Measurements from ENCODE around the gene BBOX1. TPM values are rescaled to one million over a fixed set of nuclear protein-coding genes. Genes with fewer than 3 reads are reported as not detected.

BBOX1 gene
- total and polyA plus RNA-seq, 2 of the 4 experiments (the other 2 are of a cell fraction): not detected

GRCh38 chr11:27057091-27057780 is 16.6 kb downstream of the BBOX1 start:
- Histone ChIP-seq H3K79me1 (ENCODE audit: low read depth in 1 of 2, low read length in 2 of 2) (no peaks in the 10 kb centered on the region), H4K20me1 (ENCODE audit: insufficient read depth, low read length) (no peaks in the 10 kb centered on the region), H3K4me3 (ENCODE audit: insufficient read depth, low read depth, low read length) (no peak overlapping the region), H2AK9ac (replicated peaks; ENCODE audit: low read depth, low read length, poor library complexity) (no peak overlapping the region), H3K36me3 (ENCODE audit: control insufficient read depth, insufficient read depth, low read length) (no peaks in the 10 kb centered on the region), H3K27me3 (ENCODE audit: control insufficient read depth, insufficient read depth, low read length) (no peaks in the 10 kb centered on the region), H3K18ac (ENCODE audit: low read depth, low read length) (no peak overlapping the region), H2AFZ (replicated peaks; ENCODE audit: low read length, poor library complexity) (no peak overlapping the region), H2BK120ac (ENCODE audit: low read depth, low read length) (no peak overlapping the region), H4K8ac (ENCODE audit: low read depth in 2 of 2, low read length in 2 of 2) (no peak overlapping the region), H3K23ac (ENCODE audit: low read depth, low read length) (no peak overlapping the region), H2BK20ac (ENCODE audit: low read depth, low read length) (no peak overlapping the region), H2BK5ac (ENCODE audit: low read depth, low read length, poor library complexity, severe bottlenecking) (no peak overlapping the region), H2BK15ac (ENCODE audit: low read depth, low read length) (no peak overlapping the region), H3K14ac (replicated peaks; ENCODE audit: low read depth, low read length) (no peak overlapping the region), H3K4ac (ENCODE audit: low read depth, low read length) (no peak overlapping the region), H3K9me1 (ENCODE audit: insufficient read depth, low read length) (no peaks in the 10 kb centered on the region), H4K91ac (ENCODE audit: insufficient read depth, low read depth, low read length) (no peak overlapping the region), H4K5ac (ENCODE audit: low read depth, low read length) (no peak overlapping the region), H2AK5ac (ENCODE audit: low read depth, low read length) (no peak overlapping the region), H3K9me3 (ENCODE audit: control insufficient read depth, insufficient read depth, low read length) (no peaks in the 10 kb centered on the region; the same call in 1 of the 2 replicates), H3K4me2 (ENCODE audit: low read depth, low read length) (no peak overlapping the region), H3K27ac (ENCODE audit: insufficient read depth, low read length) (no peak overlapping the region), H3K4me1 (ENCODE audit: control insufficient read depth, insufficient read depth, low read length) (peaks cover 3% of the 10 kb centered on the region; the same call in 1 of the 2 replicates), H3K9ac (ENCODE audit: low read depth, low read length) (no peak overlapping the region), H3K56ac (ENCODE audit: extremely low read depth, insufficient read depth, low read length) (no peak overlapping the region)
- intact Hi-C loops (cut with micrococcal nuclease): no loop called here
- WGBS, 2 experiments (ENCODE audit: extremely low coverage in 2 of 2, insufficient read length in 1 of 2): no CpG with 5 or more reads among the region's 6 CpGs
- no TSS peak for BruUV-seq (replicated peaks)
- TF ChIP-seq ELK1 (IDR thresholded peaks at IDR 0.05; ENCODE audit: borderline replicate concordance, low read depth, low read length): no peak
- TF ChIP-seq RAD21 (IDR thresholded peaks at IDR 0.05; ENCODE audit: low read length): no peak
- no peak for TF ChIP-seq CTCF (conservative IDR thresholded peaks at IDR 0.05; ENCODE audit: low read depth, low read length)
- TF ChIP-seq FOS (IDR thresholded peaks at IDR 0.05; ENCODE audit: low read depth, low read length): no peak
- in situ Hi-C loops (cut with MboI; ENCODE audit: low sequenced_read_pairs): no loop called here
- dilution Hi-C loops (cut with HindIII; ENCODE audit: low sequenced_read_pairs, unreplicated experiment): no loop called here
- CTCF ChIA-PET: no interaction called here
- POLR2A ChIA-PET (ENCODE audit: unreplicated experiment): no interaction called here
- DNase-seq: no peak
- ATAC-seq (ENCODE audit: low read depth): no peak

All from IMR-90 (cell line).